H1 (cell line): ENCODE results near the gene MAGI2. TPM values are rescaled to one million over a fixed set of nuclear protein-coding genes. Genes with fewer than 3 reads are reported as not detected.

Experiments
- CTCF ChIA-PET: fragments of 300-600 bp; sonication (Branson Sonifier 250); formaldehyde crosslinking; loops from one replicate; lab custom pipeline; 2021; ENCODE audit not compliant: partially characterized antibody; lab: Charles Lee
- POLR2A ChIA-PET: fragments of 300-600 bp; sonication (Branson Sonifier 250); formaldehyde crosslinking; loops from one replicate; lab custom pipeline; 2021; ENCODE audit warnings: inconsistent platforms; ENCODE audit not compliant: partially characterized antibody; lab: Charles Lee
- DNase-seq, 2 experiments: peaks; one replicate each; pipeline versions ENCODE4 v3.0.0 to v3.0.0-alpha.2; 2010 to 2022; ENCODE audit warnings: low spot score in 2 of 2, low read depth in 1 of 2, mixed read lengths in 1 of 2
- FAIRE-seq: peaks from 2 replicates; lab custom pipeline; 2011; peaks lifted over from hg19 to GRCh38; lab: Jason Lieb, UNC
- H2AFZ ChIP-seq: 2 replicates; pipeline ENCODE4 v1.8.1; 2012; ENCODE audit warnings: low read length, inconsistent platforms
- H2AK5ac ChIP-seq: 2 replicates; pipeline ENCODE4 v1.6.1; 2013; ENCODE audit warnings: low read depth, low read length
- H2BK120ac ChIP-seq: replicated peaks from 2 replicates; pipeline ENCODE3; 2013; ENCODE audit warnings: low read depth, low read length, inconsistent platforms
- H2BK12ac ChIP-seq: 2 replicates; pipeline ENCODE4 v1.6.1; 2013; ENCODE audit warnings: low read depth, low read length
- H2BK15ac ChIP-seq: 2 replicates; pipeline ENCODE4 v1.6.1; 2013; ENCODE audit warnings: low read length
- H2BK20ac ChIP-seq: 2 replicates; pipeline ENCODE4 v1.6.1; 2013; ENCODE audit warnings: low read length
- H2BK5ac ChIP-seq: 2 replicates; pipeline ENCODE4 v1.6.1; 2013; ENCODE audit warnings: low read depth, low read length
- H3K14ac ChIP-seq: 2 replicates; pipeline ENCODE4 v1.6.1; 2013; ENCODE audit warnings: inconsistent platforms; ENCODE audit not compliant: insufficient read length
- H3K18ac ChIP-seq: 2 replicates; pipeline ENCODE4 v1.6.1; 2013; ENCODE audit warnings: low read length; ENCODE audit errors: extremely low read depth
- H3K23ac ChIP-seq: 2 replicates; pipeline ENCODE4 v1.6.1; 2013; ENCODE audit warnings: inconsistent platforms; ENCODE audit not compliant: insufficient read length
- H3K23me2 ChIP-seq: 2 replicates; pipeline ENCODE4 v1.6.1; 2013; ENCODE audit warnings: low read depth, low read length
- H3K27ac ChIP-seq: 2 replicates; pipeline ENCODE4 v1.6.1; 2011; ENCODE audit warnings: low read depth, low read length, inconsistent platforms
- H3K27me3 ChIP-seq, 4 experiments: replicated peaks in 1 of 4; 1 replicate in 1 of 4; 2 replicates in 3 of 4; pipeline versions ENCODE4 v1.6.1 to v1.8.1; 2011 to 2013; ENCODE audit warnings: low read length in 3 of 4, mild to moderate bottlenecking in 3 of 4, inconsistent platforms in 2 of 4, mixed read lengths in 2 of 4, moderate library complexity in 1 of 4; ENCODE audit not compliant: control insufficient read depth in 3 of 4, insufficient read depth in 3 of 4; ENCODE audit errors: extremely low read depth in 1 of 4
- H3K36me3 ChIP-seq, 4 experiments: 2 replicates each; pipeline versions ENCODE4 v1.6.1 to v1.8.1; 2011 to 2013; ENCODE audit warnings: mild to moderate bottlenecking in 4 of 4, low read length in 3 of 4, moderate library complexity in 2 of 4, control low read depth in 1 of 4, inconsistent platforms in 1 of 4; ENCODE audit not compliant: insufficient read depth in 4 of 4, control insufficient read depth in 2 of 4
- H3K4ac ChIP-seq: replicated peaks from 2 replicates; pipeline ENCODE3; 2013; ENCODE audit warnings: low read length, low read depth, mixed read lengths, inconsistent platforms; ENCODE audit not compliant: insufficient read length
- H3K4me1 ChIP-seq, 4 experiments: replicated peaks in 1 of 4; 1 replicate in 1 of 4; 2 replicates in 3 of 4; pipeline versions ENCODE4 v1.6.1 to v1.8.1; 2011 to 2013; ENCODE audit warnings: low read length in 3 of 4, inconsistent platforms in 2 of 4, mixed read lengths in 1 of 4; ENCODE audit not compliant: insufficient read depth in 4 of 4, control insufficient read depth in 3 of 4
- H3K4me2 ChIP-seq, 2 experiments: 2 replicates each; pipeline versions ENCODE4 v1.6.1 to v1.8.1; 2011 to 2013; ENCODE audit warnings: low read depth in 2 of 2, low read length in 2 of 2, control low read depth in 1 of 2, inconsistent platforms in 1 of 2, mild to moderate bottlenecking in 1 of 2; ENCODE audit not compliant: insufficient read depth in 1 of 2
- H3K4me3 ChIP-seq, 4 experiments: fragments of 200-600, 300-600 bp in 1 of 4; sonication (generic), shearing (Covaris generic), sonication (Bioruptor Twin) in 1 of 4; 2 replicates each; pipeline versions ENCODE4 v1.5.1 to v1.8.1; 2011 to 2016; ENCODE audit warnings: low read length in 4 of 4, low read depth in 3 of 4, control low read depth in 2 of 4, inconsistent platforms in 2 of 4, mild to moderate bottlenecking in 2 of 4, mixed read lengths in 1 of 4, moderate library complexity in 1 of 4; ENCODE audit not compliant: insufficient read depth in 2 of 4; ENCODE audit errors: extremely low read depth in 1 of 4
- H3K56ac ChIP-seq: replicated peaks from 2 replicates; pipeline ENCODE3; 2013; ENCODE audit warnings: low read depth, mild to moderate bottlenecking, mixed read lengths, low read length, inconsistent platforms; ENCODE audit not compliant: insufficient read length
- H3K79me1 ChIP-seq: 2 replicates; pipeline ENCODE4 v1.6.1; 2013; ENCODE audit warnings: low read depth, low read length, control low read depth
- H3K79me2 ChIP-seq, 2 experiments: 2 replicates each; pipeline versions ENCODE4 v1.6.1 to v1.8.1; 2012 to 2013; ENCODE audit warnings: low read length in 2 of 2, mild to moderate bottlenecking in 2 of 2, inconsistent platforms in 1 of 2; ENCODE audit not compliant: insufficient read depth in 2 of 2, control insufficient read depth in 1 of 2
- H3K9ac ChIP-seq, 4 experiments: replicated peaks in 1 of 4; 1 replicate in 1 of 4; 2 replicates in 3 of 4; pipeline versions ENCODE4 v1.6.1 to v1.8.1; 2011 to 2013; ENCODE audit warnings: low read depth in 3 of 4, low read length in 3 of 4, control low read depth in 2 of 4, mild to moderate bottlenecking in 2 of 4, moderate library complexity in 2 of 4, inconsistent platforms in 1 of 4; ENCODE audit errors: extremely low read depth in 1 of 4
- H3K9me3 ChIP-seq, 2 experiments: 2 replicates each; pipeline versions ENCODE4 v1.6.1 to v1.8.1; 2012 to 2013; ENCODE audit warnings: mild to moderate bottlenecking in 2 of 2, moderate library complexity in 2 of 2, control low read depth in 1 of 2, inconsistent platforms in 1 of 2, low read depth in 1 of 2, low read length in 1 of 2, mixed read lengths in 1 of 2; ENCODE audit not compliant: insufficient read depth in 2 of 2
- H4K20me1 ChIP-seq, 2 experiments: replicated peaks in 1 of 2; 2 replicates each; pipeline versions ENCODE3 to v1.8.1; 2011 to 2013; ENCODE audit warnings: inconsistent platforms in 2 of 2, low read length in 2 of 2, mild to moderate bottlenecking in 1 of 2; ENCODE audit not compliant: insufficient read depth in 2 of 2, control insufficient read depth in 1 of 2
- H4K5ac ChIP-seq: 2 replicates; pipeline ENCODE4 v1.6.1; 2013; ENCODE audit warnings: low read length, low read depth, mixed read lengths, inconsistent platforms; ENCODE audit not compliant: insufficient read length
- H4K8ac ChIP-seq: 2 replicates; pipeline ENCODE4 v1.8.0; 2013; ENCODE audit warnings: mild to moderate bottlenecking, moderate library complexity, low read length, inconsistent platforms; ENCODE audit not compliant: insufficient read depth; ENCODE audit errors: extremely low read depth
- H4K91ac ChIP-seq: replicated peaks from 2 replicates; pipeline ENCODE3; 2013; ENCODE audit warnings: low read length, mixed read lengths, inconsistent platforms; ENCODE audit not compliant: insufficient read length
- JUN ChIP-seq: IDR thresholded peaks from 2 replicates; pipeline ENCODE4 v1.6.1; 2011; ENCODE audit warnings: low read depth, mild to moderate bottlenecking, improper control_type of control experiment, low read length
- SAP30 ChIP-seq: fragments of 300-600 bp; sonication (generic); IDR thresholded peaks from 2 replicates; pipeline ENCODE4 v1.7.1; 2012; ENCODE audit warnings: low read length, moderate library complexity, mild to moderate bottlenecking, inconsistent platforms; ENCODE audit not compliant: insufficient read depth, insufficient replicate concordance
- SP4 ChIP-seq: IDR thresholded peaks from 2 replicates; pipeline ENCODE4 v1.6.1; 2012; ENCODE audit warnings: low read length, inconsistent platforms
- WGBS, 2 experiments: shearing (Covaris generic) in 1 of 2; methylation state at CpG; one replicate each; pipeline versions ENCODE4 v1.1.6 to v1.1.7; 2013 to 2015; ENCODE audit warnings: low lambda C conversion rate in 2 of 2, mixed read lengths in 2 of 2, inconsistent platforms in 1 of 2, low coverage in 1 of 2, missing lambda C conversion rate in 1 of 2; ENCODE audit not compliant: insufficient replicate concordance in 2 of 2, insufficient coverage in 1 of 2, insufficient read length in 1 of 2; ENCODE audit errors: extremely low coverage in 1 of 2, missing lambda C conversion rate in 1 of 2; 5-methylcytosine and 5-hydroxymethylcytosine counted together
- polyA plus RNA-seq, 7 experiments: library from polyadenylated mRNA; depleted of rRNA in 3 of 7; stranded (reverse) in 5 of 7; unstranded in 2 of 7; fragments of >200 nt in 5 of 7; fragments of 200-250 nt in 2 of 7; gene quantifications; 1 replicate in 5 of 7; 2 replicates in 1 of 7; 4 replicates in 1 of 7; pipeline versions ENCODE4 v1.2.1 to v1.2.3, GENCODE V29; 2011 to 2013; ENCODE audit warnings: missing spikeins in 2 of 7, mixed read lengths in 2 of 7
- total RNA-seq: library from RNA; stranded (reverse); fragmentation: NEBNext Ultra II Directional; extraction: Animal tissue kit (Norgen Biotek cat#: 25700); gene quantifications from 2 replicates; pipeline ENCODE4 v1.2.1, GENCODE V29; 2021

The MAGI2 gene
- total and polyA plus RNA-seq, 2 of the 8 experiments (the other 6 are each of a cell fraction or from before 2014, with no cell fraction given): 6.0 to 27.3 TPM

DNA sequence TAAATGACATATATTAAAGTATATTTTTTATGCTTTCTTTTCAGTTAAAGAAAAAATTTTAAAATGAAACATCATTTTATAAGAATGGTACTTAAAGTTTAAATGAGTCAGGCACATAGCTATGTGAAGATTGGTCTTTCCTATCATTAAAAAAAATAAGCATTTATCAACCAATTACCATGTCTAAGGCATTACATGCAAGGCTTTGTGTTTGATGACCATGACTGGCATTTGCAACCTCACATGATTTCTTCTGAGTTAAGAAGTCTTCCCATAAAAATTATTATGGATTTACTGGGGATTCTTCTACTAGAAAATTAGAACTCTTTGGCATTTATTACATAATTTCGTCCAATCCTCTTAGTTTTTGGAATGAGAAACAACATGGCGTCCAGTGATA, 776.1 kb downstream of the MAGI2 start:
- no peak for FAIRE-seq
- no peak for DNase-seq
- POLR2A ChIA-PET: no interaction called here

More for the DNA sequence above, 776.1 kb downstream of the MAGI2 start:
- H3K9me3 ChIP-seq: no peaks in the 10 kb centered on the region
- H4K8ac ChIP-seq: no peak overlapping the region
- CTCF ChIA-PET: interaction anchor here (1.2 kb wide), 1 partner anchor 10 kb away, joined by 3 read pairs; no protein-coding TSS in a partner anchor
- H2BK120ac ChIP-seq: no peak overlapping the region
- H3K23ac ChIP-seq: no peak overlapping the region
- H4K91ac ChIP-seq: no peak overlapping the region
- H2BK12ac ChIP-seq: no peak overlapping the region
- no peak overlapping the region for H3K18ac ChIP-seq
- no peak overlapping the region for H3K27ac ChIP-seq
- WGBS, 2 experiments: 77% methylated on average over 2 of the region's 2 CpGs; no CpG with 5 or more reads in 1 of the 2 experiments
- H2BK20ac ChIP-seq: no peak overlapping the region
- H2AFZ ChIP-seq: no peak overlapping the region
- H3K4me2 ChIP-seq: no peak overlapping the region
- H4K5ac ChIP-seq: no peak overlapping the region
- H3K79me2 ChIP-seq: peaks cover 0 to 26% of the 10 kb centered on the region in 2 experiments; a peak in 3 of 4 replicates
- no peak overlapping the region for H3K4me3 ChIP-seq
- no peak overlapping the region for H3K56ac ChIP-seq
- H3K36me3 ChIP-seq: no peaks in the 10 kb centered on the region
- H3K4me1 ChIP-seq: no peaks in the 10 kb centered on the region
- no peaks in the 10 kb centered on the region for H4K20me1 ChIP-seq
- H3K79me1 ChIP-seq: 0 out of 2 replicates have a peak, but pooled peaks cover 4% of the 10 kb centered on the region
- no peak overlapping the region for H2BK15ac ChIP-seq
- no peak overlapping the region for H3K9ac ChIP-seq
- H2BK5ac ChIP-seq: no peak overlapping the region
- TF ChIP-seq JUN (no peak), SAP30 (no peak), SP4 (no peak)
- H3K4ac ChIP-seq: no peak overlapping the region
- no peaks in the 10 kb centered on the region for H3K27me3 ChIP-seq
- peaks cover 2% of the 10 kb centered on the region; the same call in 1 of the 2 replicates for H3K23me2 ChIP-seq
- H2AK5ac ChIP-seq: no peak overlapping the region
- H3K14ac ChIP-seq: no peak overlapping the region
